PC-3 (cell line): ENCODE results near the gene FBXL16. TPM values are rescaled to one million over a fixed set of nuclear protein-coding genes. Genes with fewer than 3 reads are reported as not detected.

Experiments
- ATAC-seq: fragments of 200-7000 bp; cut with Tn5 transposase; 2 replicates; pipeline ENCODE4 v1.9.1; 2020; ENCODE audit warnings: mild to moderate bottlenecking, moderate library complexity
- BruUV-seq: library from RNA; stranded (reverse); fragments of 400-500 nt; replicated peaks from 2 replicates; lab custom pipeline; 2021; lab: Mats Ljungman, UMichigan
- CTCF ChIA-PET: fragments of 300-600 bp; sonication (Branson Sonifier 250); formaldehyde crosslinking; loops from one replicate; lab custom pipeline; 2022; ENCODE audit warnings: antibody characterized with exemption; lab: Charles Lee
- POLR2A ChIA-PET: fragments of 300-600 bp; sonication (Branson Sonifier 250); formaldehyde crosslinking; loops from one replicate; lab custom pipeline; 2022; ENCODE audit warnings: antibody characterized with exemption; ENCODE audit not compliant: unreplicated experiment; lab: Charles Lee
- DNase-seq: peaks from one replicate; pipeline ENCODE4 v3.0.0-alpha.2; 2015
- H2AFZ ChIP-seq: fragments of 300-600 bp; sonication (generic); 2 replicates; pipeline ENCODE4 v1.6.0; 2016; ENCODE audit warnings: antibody characterized with exemption, low read length
- H3F3A ChIP-seq: fragments of 300-600 bp; sonication (generic); one replicate; pipeline ENCODE4 v1.6.0; 2017; ENCODE audit warnings: antibody characterized with exemption, low read length, control low read depth, mild to moderate bottlenecking; ENCODE audit not compliant: unreplicated experiment
- H3K27ac ChIP-seq: fragments of 300-600 bp; sonication (generic); 2 replicates; pipeline ENCODE4 v1.5.1; 2016; ENCODE audit warnings: mild to moderate bottlenecking, low read length
- H3K27me3 ChIP-seq: fragments of 300-600 bp; sonication (generic); 2 replicates; pipeline ENCODE4 v1.6.1; 2016; ENCODE audit warnings: low read length, mixed read lengths
- H3K36me3 ChIP-seq: fragments of 300-600 bp; sonication (generic); 2 replicates; pipeline ENCODE4 v1.6.1; 2016; ENCODE audit warnings: low read depth, mixed run types, low read length, mixed read lengths
- H3K4me1 ChIP-seq: fragments of 300-600 bp; sonication (generic); 2 replicates; pipeline ENCODE4 v1.5.1; 2016; ENCODE audit warnings: low read length; ENCODE audit not compliant: insufficient read depth
- H3K4me2 ChIP-seq: fragments of 300-600 bp; sonication (generic); 2 replicates; pipeline ENCODE4 v1.6.0; 2016; ENCODE audit warnings: low read length
- H3K4me3 ChIP-seq: fragments of 300-600 bp; sonication (generic); 2 replicates; pipeline ENCODE4 v1.5.1; 2016; ENCODE audit warnings: mild to moderate bottlenecking, low read length, mixed read lengths
- H3K79me2 ChIP-seq: fragments of 300-600 bp; sonication (generic); 2 replicates; pipeline ENCODE4 v1.6.1; 2017; ENCODE audit warnings: low read length, mixed read lengths
- H3K9ac ChIP-seq: fragments of 300-600 bp; sonication (generic); 2 replicates; pipeline ENCODE4 v1.6.0; 2016; ENCODE audit warnings: mild to moderate bottlenecking, low read length
- H3K9me2 ChIP-seq: fragments of 300-600 bp; sonication (generic); replicated peaks from 2 replicates; pipeline ENCODE4 v1.6.1; 2016; ENCODE audit warnings: mixed run types, low read length, mixed read lengths
- H3K9me3 ChIP-seq: fragments of 300-600 bp; sonication (generic); 2 replicates; pipeline ENCODE4 v1.6.1; 2016; ENCODE audit warnings: low read length, mixed read lengths
- H4K20me1 ChIP-seq: fragments of 300-600 bp; sonication (generic); 2 replicates; pipeline ENCODE4 v1.6.1; 2016; ENCODE audit warnings: low read length, mixed read lengths
- CTCF ChIP-seq: fragments of 300-600 bp; sonication (generic); conservative IDR thresholded peaks from 2 replicates; pipeline ENCODE4 v1.5.1; 2017; ENCODE audit warnings: antibody characterized with exemption, low read depth, mild to moderate bottlenecking, low read length
- EZH2 ChIP-seq: fragments of 300-600 bp; sonication (generic); IDR thresholded peaks from one replicate; pipeline ENCODE4 v1.6.1; 2017; ENCODE audit warnings: antibody characterized with exemption, mild to moderate bottlenecking, low read length; ENCODE audit not compliant: unreplicated experiment
- EZH2phosphoT487 ChIP-seq: fragments of 300-600 bp; sonication (generic); IDR thresholded peaks from 2 replicates; pipeline ENCODE4 v1.6.1; 2018; ENCODE audit warnings: mild to moderate bottlenecking, antibody characterized with exemption, low read length, borderline replicate concordance
- intact Hi-C: fragments of 100-400 bp; cut with micrococcal nuclease; formaldehyde crosslinking; loops from 2 replicates; pipeline ENCODE4 v1.9.0; 2023
- total RNA-seq: library from RNA; depleted of rRNA; stranded (reverse); fragments of >200 nt; gene quantifications from 2 replicates; pipeline ENCODE4 v1.2.3, GENCODE V29; 2014

FBXL16 gene
- total RNA-seq, 1 experiment from 2014 or later: 7.5 TPM

GRCh38 chr16:734981-735881 is 29.6 kb upstream of the FBXL16 start:
- no peak overlapping the region for H2AFZ ChIP-seq
- no peaks in the 10 kb centered on the region for H4K20me1 ChIP-seq
- no peak overlapping the region for H3K4me2 ChIP-seq
- ATAC-seq (no peak), DNase-seq (no peak)
- ChIA-PET POLR2A (no interaction called here), CTCF (no interaction called here)
- H3K27me3 ChIP-seq: no peaks in the 10 kb centered on the region
- H3K9me2 ChIP-seq: no peaks in the 10 kb centered on the region
- TF ChIP-seq EZH2: no peak
- TF ChIP-seq EZH2phosphoT487: no peak
- no peak for TF ChIP-seq CTCF
- H3F3A ChIP-seq: no peaks in the 10 kb centered on the region
- no peaks in the 10 kb centered on the region; the same call in 1 of the 2 replicates for H3K36me3 ChIP-seq
- no peak overlapping the region for H3K4me3 ChIP-seq
- no peak overlapping the region for H3K9ac ChIP-seq
- H3K79me2 ChIP-seq: peaks cover 8% of the 10 kb centered on the region
- H3K9me3 ChIP-seq: no peaks in the 10 kb centered on the region
- intact Hi-C loops: no loop called here
- H3K27ac ChIP-seq: no peak overlapping the region
- peaks cover 5% of the 10 kb centered on the region; the same call in 1 of the 2 replicates for H3K4me1 ChIP-seq
- BruUV-seq: no TSS peak

GRCh38 chr16:734208-734980 is 28.8 kb upstream of the FBXL16 start:
- no peaks in the 10 kb centered on the region for H3K4me1 ChIP-seq
- no peaks in the 10 kb centered on the region for H3K9me3 ChIP-seq
- TF ChIP-seq CTCF (no peak), EZH2 (no peak), EZH2phosphoT487 (no peak)
- H3K9ac ChIP-seq: no peak overlapping the region
- no TSS peak for BruUV-seq
- no peak overlapping the region for H2AFZ ChIP-seq
- intact Hi-C loops: no loop called here
- H4K20me1 ChIP-seq: no peaks in the 10 kb centered on the region
- ChIA-PET CTCF (no interaction called here), POLR2A (no interaction called here)
- no peak overlapping the region for H3K4me3 ChIP-seq
- no peak overlapping the region for H3K27ac ChIP-seq
- no peaks in the 10 kb centered on the region for H3F3A ChIP-seq
- H3K27me3 ChIP-seq: no peaks in the 10 kb centered on the region
- DNase-seq (no peak), ATAC-seq (no peak)
- no peaks in the 10 kb centered on the region; the same call in 1 of the 2 replicates for H3K36me3 ChIP-seq
- H3K4me2 ChIP-seq: no peak overlapping the region
- H3K79me2 ChIP-seq: 0 out of 2 replicates have a peak, but pooled peaks cover 3% of the 10 kb centered on the region
- H3K9me2 ChIP-seq: no peaks in the 10 kb centered on the region
